WI38 (cell line): ENCODE measurements around the gene PTPRE.

Experiments
- H3K4me3 ChIP-seq: 2 replicates; pipeline ENCODE4 v1.5.1; 2011; ENCODE audit warnings: low read depth, mild to moderate bottlenecking, control low read depth, low read length
- TF ChIP-seq, protein P1 (sequence below): IDR thresholded peaks from 2 replicates; pipeline ENCODE4 v1.5.1; 2012; ENCODE audit warnings: low read depth, mild to moderate bottlenecking, control low read depth, low read length

Gene PTPRE

DNA sequence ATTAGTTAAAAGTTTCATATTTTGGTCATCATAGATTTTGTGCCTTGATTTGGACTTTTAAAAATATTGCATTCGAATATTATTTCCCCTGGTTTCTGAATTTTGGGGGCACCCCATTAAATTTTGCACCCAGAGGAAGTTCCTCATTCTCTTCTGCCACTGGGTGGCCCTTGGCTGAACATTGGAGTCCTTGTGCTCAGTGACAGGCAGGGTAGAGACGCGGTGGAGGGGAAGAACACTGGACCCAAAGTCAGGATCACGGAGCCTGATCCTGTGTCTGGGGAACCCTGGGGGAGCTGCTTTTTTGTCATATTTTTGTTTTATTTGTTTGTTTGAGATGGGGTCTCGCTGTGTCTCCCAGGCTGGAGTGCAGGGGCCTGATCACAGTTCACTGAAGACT lies 144.6 kb downstream of the PTPRE start:
- TF ChIP-seq, protein P1, sequence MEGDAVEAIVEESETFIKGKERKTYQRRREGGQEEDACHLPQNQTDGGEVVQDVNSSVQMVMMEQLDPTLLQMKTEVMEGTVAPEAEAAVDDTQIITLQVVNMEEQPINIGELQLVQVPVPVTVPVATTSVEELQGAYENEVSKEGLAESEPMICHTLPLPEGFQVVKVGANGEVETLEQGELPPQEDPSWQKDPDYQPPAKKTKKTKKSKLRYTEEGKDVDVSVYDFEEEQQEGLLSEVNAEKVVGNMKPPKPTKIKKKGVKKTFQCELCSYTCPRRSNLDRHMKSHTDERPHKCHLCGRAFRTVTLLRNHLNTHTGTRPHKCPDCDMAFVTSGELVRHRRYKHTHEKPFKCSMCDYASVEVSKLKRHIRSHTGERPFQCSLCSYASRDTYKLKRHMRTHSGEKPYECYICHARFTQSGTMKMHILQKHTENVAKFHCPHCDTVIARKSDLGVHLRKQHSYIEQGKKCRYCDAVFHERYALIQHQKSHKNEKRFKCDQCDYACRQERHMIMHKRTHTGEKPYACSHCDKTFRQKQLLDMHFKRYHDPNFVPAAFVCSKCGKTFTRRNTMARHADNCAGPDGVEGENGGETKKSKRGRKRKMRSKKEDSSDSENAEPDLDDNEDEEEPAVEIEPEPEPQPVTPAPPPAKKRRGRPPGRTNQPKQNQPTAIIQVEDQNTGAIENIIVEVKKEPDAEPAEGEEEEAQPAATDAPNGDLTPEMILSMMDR: no peak
- H3K4me3 ChIP-seq: no peak overlapping the region

DNA sequence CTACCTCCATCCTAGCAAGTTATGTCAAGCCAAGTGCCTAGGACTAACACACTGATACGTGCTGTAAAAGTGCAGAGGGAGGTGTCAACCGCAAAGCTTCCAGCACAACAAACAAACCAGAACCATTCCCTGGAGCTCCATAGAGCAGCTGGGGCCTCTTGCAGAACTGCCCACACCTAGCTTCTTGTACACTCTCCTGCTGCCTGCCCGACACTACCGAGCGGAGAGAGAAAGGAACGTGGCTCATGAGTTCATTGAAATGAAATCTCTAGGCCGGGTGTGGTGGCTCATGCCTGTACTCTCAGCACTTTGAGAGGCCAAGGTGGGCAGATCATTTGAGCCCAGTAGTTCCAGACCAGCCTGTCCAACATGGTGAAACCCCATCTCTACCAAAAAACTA lies 145.8 kb downstream of the PTPRE start:
- no peak overlapping the region for H3K4me3 ChIP-seq
- TF ChIP-seq, protein P1: no peak

DNA sequence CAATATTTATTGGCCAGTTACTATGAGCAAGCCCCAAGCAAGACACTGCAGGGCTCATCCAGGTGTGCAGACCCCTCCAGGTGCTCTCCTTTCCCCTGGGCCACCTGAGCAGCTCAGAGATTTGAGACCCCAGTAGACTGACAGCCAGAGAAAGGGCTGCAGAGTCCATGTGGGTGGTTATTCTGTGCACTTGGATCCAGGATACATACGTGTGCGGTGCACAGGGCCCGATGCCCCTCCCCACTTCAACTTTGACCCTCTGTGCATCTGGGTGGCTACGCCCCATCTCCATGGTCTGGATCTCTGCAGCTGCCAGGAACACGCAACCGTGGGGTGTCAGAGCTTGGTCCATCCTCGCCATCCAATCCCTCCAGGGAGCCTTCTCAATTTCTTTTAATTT lies 146.5 kb downstream of the PTPRE start:
- H3K4me3 ChIP-seq: no peak overlapping the region
- TF ChIP-seq, protein P1: no peak

DNA sequence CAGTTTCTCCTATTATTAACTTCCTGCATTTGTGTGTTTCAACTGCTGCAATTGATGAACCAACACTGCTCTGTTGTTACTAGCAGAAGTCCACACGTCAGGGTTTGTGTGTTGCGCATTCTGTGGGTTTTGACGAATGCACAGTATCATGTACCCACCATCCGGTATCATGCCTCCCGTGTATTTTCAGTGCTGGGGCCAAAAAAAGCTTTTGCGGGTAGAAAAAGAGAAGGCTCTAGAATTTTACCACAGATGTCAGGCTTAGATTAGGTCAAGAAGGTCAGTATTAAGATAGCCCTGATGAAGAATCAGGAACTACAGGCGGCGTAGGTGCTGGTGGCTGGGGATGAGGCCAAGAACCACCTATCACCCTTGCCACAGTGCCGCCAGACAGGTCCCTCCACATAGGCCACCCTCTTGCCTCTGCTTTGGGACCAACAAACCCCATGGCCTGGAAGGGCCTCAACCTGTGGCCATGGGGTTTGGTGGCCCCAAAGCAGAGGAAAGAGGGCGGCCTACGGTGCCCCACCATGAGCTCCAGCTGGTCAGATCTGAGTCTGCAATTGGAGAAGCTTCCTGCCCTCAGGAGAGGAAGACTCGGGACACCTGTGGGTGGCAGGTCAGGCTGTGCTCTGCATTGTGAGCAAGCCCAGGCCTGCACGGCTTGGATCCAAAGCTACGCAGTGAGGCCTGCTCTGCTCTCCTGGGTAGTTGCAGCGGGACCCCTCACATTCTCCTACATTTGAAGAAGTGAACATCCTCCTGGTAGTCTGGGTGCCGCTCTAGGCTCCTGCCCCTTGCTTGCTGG lies 147.5 kb downstream of the PTPRE start:
- TF ChIP-seq, protein P1: no peak
- no peak overlapping the region for H3K4me3 ChIP-seq

DNA sequence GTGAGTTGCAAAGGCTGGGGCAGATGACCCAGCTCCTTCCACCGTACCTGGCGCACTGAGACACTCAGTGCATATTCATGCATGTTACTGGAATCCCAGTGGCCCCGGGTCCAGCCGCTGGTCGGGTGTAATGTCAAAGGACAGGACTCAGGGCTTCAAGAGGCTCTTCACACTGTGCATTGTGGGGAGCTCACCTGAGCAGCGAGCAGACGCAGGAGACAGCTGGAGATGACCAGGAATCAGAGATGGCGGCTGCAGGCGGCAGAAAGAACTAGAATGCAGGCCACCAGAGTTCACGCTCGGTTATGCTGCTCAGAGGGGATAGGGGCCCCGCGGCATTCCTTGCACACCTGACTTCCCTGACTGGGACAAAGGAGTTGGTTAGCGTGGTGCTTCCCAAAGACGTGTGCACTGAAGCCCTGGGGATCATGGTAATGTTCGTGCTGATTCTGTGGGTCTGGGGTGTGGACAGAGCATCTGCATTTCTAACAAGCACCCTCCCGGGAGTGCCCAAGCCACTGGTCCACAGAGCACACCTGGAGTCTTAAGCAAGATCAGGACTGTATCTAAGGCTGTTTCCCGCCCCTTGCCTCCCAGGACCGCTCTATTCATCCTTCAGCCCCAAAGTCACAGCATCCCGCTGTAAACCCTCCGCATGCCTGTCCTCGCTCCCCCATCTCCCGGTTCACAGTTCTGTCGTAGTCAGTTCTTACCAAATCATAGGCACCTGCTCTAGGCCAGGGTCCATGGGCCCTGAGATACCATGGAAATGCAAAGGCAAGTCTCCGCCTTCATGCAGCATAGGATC lies 148.4 kb downstream of the PTPRE start:
- no peak overlapping the region for H3K4me3 ChIP-seq
- TF ChIP-seq, protein P1: no peak

DNA sequence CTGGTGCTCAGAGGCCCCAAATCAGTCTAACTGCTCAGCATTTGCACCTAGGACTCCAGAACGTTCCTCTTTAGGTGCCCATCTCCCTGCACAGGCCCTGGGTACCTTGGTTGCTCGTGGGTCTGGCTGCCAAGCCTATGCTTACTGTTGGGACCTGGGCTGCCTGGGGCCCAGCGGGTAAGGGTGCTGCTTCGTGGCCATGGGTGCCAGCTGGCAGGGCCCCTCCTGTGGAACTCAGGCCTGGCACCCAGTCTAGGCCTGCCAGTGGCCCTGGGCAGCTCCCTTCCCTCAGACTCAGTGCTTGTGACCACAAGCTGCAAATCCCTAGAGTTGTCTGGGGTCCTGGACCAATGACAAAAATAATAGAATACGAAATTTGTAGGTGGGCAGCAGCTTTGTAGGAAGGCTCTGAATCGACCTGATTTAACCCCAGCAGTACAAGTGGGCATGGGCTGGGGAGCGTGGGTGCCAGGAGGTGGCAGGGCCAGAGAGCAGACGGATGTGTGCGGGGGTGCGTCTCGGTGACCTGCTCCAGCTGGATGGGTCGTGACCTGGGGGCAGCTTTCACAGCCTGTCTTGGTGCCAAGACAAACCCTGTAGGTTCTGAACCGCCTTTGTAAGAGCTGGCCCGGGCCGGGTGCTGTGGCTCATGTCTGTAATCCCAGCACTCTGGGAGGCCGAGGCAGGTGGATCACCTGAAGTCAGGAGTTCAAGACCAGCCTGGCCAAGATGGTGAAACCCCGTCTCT lies 149.6 kb downstream of the PTPRE start:
- no peak overlapping the region for H3K4me3 ChIP-seq
- TF ChIP-seq, protein P1: no peak
